ENCODE measurements around the gene EPSTI1. TPM values are rescaled to one million over a fixed set of nuclear protein-coding genes. Genes with fewer than 3 reads are reported as not detected.
"Not testable (repeated sequence)": the region's sequence is repeated elsewhere in the genome, so short reads cannot be mapped to it uniquely, and the experiment has no call there.

The EPSTI1 gene
- polyA plus RNA-seq, 1 donor = 1.5 TPM

DNA sequence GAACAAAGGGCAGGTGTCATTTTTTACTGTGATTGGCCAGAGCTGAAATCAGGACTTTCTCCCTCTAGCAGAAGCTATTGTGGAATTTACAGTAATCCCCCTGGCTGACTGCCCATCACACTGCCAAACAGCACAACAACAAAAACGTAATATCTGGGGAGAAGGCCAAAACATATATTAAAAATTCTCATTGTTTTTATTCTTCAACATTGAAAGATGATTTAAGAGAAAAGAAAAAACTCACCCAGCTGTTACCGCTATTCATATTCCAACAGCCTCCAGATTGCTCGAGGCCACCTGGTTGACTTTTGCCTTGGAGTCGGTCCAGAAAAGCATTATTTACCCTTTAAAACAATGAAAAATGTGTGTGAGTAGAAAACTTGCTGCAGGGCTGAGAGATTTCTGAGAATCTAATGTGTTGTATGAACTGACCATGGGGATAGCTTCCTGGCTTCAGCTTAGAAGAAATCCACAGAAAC, 97.2 kb downstream of the EPSTI1 start:
- peak; percentile 92 for DNase-seq (ENCODE audit: low read depth)

DNA sequence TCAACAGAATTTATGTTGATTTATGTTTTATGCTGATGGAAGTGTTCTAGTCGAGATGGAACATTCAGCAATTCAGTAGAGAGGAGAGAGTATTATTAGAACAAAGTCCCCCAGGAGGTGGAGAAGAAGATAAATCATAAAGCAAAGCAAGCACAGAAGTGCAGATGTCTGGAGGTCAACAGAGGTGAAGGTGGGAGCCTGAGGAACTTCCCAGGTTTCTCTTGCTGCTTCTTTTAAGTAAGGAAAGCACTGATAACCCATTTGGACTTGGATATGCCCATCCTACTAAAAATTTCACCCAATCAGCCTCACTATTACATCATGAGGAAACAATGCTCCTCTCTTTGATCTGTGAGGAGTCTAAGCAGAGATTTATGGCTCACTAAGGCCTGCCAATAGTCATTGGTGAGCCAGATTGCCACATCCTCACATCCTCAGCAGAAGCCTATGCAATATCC, 98.8 kb downstream of the EPSTI1 start:
- peak; percentile 36 for DNase-seq (ENCODE audit: low read depth)

DNA sequence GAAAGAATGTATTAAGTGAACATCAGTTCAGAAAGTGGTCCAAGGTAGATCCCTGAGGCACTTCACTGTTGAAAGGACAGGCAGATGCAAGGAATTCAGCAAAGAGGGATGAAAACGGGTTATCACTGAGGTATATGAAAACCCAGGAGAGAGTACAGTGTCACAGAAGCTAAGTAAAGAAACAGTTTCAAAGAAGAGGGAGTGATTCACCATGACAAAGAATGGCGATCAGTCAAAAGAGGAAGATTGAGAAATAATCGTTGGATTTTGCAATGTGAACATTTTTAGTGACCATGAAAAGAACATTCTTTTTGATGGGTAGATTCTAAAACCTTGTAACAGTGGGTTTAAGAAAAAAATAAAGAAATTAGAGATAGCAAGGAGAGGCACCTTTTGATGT, 99.3 kb downstream of the EPSTI1 start:
- no peak for DNase-seq (ENCODE audit: low read depth)

DNA sequence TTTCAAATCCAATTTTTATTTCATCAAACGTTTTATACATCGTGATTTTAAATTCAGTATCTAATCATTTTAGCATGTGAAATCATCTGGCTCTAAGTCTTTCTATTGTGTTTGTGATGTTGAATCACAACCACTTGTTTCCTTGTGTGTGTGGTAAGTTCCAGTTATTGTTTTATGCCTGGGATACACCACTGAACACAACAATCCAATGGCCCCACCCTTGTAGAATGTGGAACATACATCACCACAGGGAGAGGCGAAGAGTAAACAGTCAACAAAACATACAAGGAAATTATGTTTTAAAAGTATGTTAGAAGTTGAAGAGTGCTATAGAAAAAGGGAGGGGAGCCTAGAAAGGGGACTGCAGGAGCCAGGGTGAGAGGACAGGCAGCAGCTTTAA, 100.5 kb downstream of the EPSTI1 start:
- DNase-seq (ENCODE audit: low read depth) = no peak

DNA sequence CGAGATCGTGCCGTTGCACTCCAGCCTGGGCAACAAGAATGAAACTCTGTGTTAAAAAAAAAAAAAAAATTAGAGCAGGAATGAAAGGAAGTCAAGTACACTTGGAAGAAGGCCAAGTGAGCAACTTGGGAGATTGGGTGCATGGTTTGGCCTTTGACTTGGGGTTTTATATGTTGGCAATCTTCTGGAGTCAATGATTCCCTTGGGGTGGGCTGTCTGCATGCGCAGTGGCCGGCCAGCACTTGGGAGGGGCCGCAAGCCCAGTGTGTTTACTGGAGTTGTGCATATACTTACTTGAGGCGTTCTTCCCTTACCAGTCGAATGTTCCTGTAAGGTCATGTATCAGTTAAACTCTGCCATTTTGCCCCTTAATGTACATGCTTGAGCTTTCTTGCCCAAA, 106.7 kb downstream of the EPSTI1 start:
- DNase-seq (ENCODE audit: low read depth) = no peak

DNA sequence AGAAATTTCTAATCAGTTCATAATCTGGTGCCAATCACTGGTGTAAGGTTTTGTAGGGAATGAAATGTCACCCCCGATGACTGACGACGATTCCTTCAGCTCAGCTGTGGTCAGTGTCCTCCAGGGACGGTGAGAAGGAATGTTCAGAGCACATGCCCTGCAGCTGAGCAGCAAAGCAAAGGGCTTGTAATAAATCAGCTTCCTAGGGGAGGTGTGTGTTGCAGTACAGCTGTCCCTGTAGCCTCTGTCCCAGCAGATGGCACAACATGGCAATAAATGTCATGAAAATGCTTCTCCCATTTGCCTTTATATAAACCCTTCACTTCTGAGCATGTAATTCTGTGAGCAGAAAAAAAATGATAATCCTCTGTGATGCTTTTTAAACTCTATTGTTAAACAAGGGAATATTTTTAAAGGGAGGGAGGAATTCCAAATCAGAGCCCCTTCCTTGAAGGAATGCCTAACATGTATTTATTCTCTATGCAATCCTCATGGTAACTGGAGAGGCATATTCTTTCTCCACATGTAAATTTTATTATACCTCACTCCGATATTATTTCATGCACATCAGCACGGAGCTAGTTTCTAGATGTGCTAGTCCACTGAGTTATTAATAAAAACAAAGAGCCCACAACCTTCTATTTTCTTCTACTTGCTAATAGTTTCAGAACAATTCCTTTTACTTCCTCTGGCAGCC, 108.1 kb downstream of the EPSTI1 start:
- no peak for DNase-seq (ENCODE audit: low read depth)

DNA sequence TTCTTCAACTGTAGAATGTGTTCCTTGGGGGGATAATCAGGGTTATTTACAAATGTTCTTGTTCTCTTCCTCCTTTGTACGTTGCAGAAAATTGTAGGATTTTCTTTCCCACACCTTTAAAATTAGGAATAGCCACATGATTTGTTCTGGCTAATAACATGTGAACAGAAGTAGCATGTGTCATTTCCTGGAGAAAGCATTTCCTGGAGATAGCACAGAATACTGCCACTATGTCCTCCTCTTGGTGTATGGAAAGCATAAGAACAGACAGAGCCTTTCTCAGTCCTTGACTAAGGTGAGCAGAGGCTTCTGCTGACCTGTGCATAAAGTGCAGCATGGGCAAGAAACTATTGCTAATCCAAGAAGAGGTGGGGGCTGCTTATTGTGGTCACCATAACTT, 108.9 kb downstream of the EPSTI1 start:
- no peak for DNase-seq (ENCODE audit: low read depth)

DNA sequence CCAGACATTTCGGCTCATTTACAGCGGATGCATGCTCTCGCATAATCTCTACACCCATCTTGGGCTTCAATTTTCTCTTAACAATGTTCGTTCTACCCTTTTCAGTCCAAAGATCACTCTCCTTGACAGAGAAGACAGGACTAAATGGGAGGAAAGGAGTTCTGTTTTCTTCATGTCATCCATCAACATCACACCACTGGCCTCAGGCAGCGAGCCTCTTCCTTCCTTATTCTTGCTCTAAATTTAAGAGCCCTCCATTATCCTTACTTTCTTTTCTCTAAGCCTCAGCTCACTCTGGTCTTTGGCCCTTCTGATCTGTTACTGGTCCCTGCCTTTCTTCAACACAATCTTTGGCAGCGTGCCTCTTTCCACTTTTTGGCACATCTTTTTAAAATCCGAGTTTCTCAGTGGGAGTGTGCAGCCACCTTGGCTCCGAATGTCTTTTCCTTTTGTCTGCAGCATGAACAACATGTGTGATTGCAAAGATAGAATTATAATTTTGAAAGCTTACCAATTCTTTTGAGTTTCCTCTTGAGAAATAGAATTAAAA, 111.9 kb downstream of the EPSTI1 start:
- no peak for DNase-seq (ENCODE audit: low read depth)

DNA sequence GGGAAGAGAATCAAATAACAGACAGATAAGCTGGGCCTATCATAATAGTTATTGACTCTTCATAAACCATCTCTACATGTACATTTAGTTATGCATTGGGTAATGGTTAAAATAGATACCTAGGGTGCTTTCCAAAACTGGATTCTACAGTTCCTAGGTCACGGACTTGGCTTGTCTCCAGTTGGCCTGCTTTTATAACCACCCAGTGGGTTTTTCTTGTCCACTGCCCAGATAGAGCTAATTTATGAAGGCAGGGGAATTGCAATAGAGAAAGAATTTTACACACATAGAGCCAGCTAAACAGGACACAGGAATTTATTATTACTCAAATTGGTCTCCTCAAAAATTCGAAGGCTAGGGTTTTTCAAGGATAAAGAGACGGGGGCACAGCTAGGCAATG, 113.3 kb downstream of the EPSTI1 start:
- DNase-seq (ENCODE audit: low read depth) = no peak

DNA sequence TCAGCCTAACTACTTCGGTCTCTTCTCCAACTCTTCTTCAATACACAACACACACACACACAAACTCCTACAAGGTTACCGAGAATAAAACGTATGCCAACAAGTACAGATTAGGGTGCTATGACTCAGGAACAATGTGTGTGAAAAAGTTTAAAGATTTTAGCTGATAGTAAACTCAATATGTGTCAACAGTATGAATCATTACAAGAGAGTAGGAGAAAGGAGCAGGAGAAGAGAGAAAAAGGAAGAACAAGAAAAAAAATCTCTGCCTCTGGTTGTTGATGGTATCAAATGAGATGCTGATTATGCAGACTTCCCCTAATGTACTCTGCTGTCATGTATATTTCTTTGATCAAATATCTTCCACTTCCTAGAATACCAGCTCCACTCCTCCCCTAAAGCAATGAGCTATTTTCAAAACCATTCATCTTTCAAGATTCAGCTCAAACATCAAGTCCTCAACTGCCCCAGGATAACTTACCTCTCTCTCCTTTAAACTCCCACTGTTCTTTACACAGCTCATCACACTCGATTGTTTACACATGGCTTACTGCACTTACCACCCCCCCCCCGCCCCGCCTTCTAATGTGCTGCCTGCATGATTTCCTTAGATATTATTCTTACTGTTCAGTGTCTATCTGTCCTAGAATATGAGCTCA, 115.0 kb downstream of the EPSTI1 start:
- DNase-seq (ENCODE audit: low read depth) = no peak

DNA sequence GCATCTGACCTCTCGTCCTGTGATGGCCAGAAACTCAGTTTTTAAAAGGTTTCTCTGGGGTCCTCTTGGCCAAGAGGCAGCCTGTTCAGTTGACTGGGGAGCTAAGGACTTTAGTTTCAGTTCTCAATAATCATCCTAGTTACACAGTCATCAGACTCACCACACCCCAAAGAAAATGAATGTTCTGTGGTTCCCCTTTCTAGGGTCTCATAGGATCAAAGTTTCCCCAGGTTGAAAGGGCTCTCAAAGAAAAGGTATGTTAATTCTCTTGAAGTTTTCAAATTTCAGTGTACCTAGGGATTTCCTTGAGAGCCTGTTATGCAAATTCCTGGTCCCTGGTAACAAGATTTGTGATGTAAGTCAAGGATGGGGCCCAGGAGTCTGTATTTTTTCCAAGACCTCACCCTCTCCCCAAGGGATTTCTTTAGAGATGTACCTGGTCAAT, 115.7 kb downstream of the EPSTI1 start:
- DNase-seq (ENCODE audit: low read depth) = no peak

DNA sequence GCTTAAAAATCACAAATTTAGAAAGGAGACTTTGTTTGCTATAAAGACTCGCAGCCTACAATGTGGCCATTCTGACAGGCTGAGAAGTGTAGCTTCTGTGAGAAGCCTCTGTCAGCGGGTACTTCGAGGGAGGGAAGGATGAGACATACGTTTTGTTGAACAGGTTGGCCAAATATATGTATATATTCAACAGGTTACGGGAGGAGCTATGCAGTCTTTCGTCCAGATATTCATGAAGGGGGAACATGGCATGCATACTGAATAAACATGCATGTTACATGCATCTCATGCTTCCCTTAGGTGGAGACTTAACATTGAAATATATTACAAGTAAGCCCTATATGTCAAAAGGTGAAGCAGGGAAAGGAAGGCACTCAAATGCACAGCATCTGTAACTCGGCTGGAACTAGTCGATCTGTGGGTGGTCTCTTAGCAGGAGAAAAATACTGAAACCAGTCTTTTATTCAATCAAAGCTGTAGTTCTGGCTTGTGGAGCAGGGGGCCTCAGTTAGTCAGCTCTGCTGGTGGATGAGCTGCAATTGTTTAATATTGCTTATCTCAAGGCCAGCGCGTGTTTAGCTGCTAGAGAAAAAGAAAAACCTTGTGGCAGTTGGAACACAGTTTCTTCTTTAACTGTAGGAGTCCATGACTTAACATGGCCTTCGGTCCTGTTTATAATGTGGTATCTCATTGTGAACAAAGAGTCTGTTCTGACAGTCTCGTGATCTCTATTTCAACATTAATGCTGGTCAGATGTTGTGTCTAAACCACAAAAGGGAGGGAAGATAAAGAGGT, 116.4 kb downstream of the EPSTI1 start:
- no peak for DNase-seq (ENCODE audit: low read depth)

DNA sequence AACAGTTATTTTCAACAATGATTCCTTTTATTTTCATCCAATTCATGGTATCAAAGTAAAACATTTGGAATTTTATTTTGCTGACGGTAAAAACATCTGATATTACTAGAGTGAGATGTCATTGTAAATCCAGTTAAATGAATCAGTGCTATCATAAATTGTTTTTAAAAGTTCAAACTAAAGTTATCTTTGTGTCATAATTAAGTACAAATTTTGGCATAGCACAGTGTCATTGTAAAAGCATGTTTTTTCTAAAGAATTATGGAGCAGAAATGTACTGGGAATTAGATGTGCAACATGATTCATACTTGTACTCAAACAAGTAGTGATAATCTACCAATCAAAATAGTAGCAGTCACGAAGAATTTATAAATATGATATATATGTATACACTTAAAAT, 117.8 kb downstream of the EPSTI1 start:
- no peak for DNase-seq (ENCODE audit: low read depth)

DNA sequence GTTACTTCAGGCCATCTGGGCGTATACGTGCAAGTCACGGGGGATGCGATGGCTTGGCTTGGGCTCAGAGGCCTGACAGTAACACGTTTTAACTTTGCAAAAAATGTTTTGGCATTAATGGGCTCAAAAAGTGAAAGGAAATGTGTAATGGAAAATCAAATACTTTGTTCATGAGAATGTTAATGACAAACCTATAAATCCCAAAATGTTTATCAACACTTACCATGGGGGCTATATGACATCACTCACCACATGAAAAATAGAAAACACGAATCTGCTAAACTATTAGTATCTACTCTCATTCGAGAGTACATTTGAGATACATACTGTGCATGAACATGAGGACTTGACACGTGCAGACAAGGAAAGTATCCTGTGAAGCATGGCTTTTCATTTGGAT, 119.0 kb downstream of the EPSTI1 start:
- DNase-seq (ENCODE audit: low read depth) = no peak

DNA sequence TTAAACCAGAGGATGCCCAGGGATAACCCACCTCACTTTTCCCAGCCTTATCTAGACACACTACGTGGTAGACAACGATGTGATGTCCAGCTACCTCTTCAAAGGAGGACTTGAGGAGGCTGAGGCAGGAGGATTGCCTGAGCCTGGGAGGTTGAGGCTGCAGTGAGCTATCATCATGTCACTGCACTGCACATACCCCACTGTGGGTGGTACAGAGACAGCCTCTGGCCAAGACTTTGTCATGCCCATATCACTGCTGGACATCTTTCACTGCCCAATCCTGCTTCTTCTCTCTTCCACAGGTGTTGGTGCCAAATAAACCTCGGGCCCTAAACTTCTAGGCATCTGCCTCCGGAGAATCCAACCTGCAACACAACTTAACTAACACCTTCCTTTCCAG, 124.8 kb downstream of the EPSTI1 start:
- DNase-seq (ENCODE audit: low read depth) = no peak

DNA sequence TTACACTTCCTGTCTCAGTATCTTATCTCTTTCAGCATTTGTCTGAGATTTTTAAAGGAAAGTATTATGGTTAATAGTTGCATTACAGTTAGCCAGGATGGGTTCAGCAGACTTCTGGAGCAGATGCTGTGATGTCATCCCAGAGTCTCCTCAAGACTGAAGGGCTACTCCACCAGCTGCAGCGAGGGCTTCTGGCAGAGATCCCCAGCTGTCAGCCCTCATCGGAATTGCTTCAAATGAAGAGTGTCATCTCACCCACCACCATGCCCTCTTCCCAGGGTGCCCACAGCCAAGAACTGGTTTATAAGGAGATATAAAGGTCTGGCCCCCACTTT, 126.3 kb downstream of the EPSTI1 start:
- DNase-seq (ENCODE audit: low read depth) = no peak

DNA sequence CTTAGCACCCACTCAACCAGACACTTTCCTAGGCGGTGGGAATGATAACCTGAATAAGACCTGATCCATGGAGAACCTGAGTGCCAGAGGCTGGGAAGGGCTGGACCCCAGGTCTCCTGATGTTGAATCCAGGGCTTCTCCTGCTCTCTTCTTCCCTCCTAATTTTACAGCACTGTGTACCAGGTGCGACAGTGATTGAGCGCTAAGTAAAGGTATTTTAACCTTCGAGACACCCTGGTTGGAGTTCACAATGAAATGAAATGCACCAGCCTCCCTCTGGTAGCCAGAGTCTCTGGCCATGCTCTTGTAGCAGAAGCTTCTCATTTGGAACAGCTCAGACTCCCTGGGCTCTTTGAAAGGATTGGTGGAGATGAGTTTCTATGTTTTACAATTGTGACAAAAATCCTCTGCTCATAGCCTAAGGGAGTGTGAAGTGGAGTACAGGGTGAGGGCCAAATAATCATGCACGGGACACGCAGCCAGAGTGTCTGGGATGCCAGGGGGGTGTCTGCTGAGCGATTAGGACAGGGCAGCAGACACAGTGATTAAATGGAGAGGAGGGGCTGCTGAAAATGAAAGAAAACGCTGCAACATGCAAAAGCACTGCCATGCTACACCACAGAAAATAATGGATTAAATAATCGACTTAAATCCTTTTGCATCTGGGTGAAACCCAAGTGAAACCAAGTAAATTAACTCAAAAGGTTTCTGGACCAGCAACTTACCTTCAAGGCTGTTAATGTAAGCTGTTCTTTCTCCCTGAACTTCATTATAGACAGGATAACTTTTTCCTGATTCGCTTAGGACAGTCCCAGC, 126.9 kb downstream of the EPSTI1 start:
- no peak for DNase-seq (ENCODE audit: low read depth)

DNA sequence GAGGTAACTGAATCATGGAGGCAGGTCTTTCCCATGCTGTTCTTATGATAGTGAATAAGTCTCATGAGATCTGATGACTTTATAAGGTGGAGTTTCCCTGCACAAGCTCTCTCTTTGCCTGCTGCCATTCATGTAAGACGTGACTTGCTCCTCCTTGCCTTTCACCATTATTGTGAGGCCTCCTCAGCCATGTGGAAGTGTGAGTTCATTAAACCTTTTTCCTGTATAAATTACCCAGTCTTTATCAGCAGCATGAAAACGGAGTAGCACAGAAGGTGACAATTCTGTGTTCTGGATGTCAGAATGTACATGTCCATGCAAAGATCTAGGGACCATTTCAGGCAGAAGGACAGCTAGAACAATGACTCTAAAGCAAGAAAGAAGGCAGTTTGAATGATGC, 129.7 kb downstream of the EPSTI1 start:
- DNase-seq (ENCODE audit: low read depth) = not testable (repeated sequence)

DNA sequence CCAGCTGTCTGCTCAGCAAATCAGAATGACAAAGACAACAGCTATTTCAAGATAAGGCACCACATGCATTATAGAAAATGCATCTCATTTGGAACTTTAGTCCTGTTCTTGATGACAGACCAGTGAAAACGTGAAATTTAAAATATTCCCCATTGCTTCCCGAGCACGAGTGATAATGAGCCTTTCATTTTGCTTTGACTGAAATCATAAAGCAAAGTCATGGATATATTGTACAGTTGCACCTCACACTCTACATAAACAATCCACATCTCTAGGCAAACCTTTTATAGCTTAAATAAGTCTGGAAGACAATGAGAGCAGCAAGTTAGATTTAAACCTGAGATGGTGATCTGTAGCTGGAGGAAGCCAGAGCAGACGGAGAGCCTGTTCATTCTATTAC, 131.6 kb downstream of the EPSTI1 start:
- DNase-seq (ENCODE audit: low read depth) = no peak

DNA sequence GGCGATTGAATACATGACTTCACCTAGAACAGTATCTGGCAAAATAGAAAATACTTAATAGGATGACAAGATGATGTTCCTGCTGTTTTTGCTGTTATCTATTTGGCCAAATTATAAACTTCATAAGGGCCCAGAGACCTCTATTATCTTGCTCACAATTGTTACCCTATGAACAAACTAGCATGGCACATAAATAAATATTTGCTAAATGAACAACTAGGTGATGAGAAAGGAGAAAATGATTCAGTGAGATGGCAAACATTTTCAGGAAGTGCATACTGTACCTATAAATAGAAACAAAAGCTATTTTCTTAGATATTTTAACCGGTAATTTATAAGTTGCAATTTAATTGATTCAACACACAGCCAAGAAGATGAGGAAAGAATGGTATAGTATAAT, 132.3 kb downstream of the EPSTI1 start:
- no peak for DNase-seq (ENCODE audit: low read depth)

DNA sequence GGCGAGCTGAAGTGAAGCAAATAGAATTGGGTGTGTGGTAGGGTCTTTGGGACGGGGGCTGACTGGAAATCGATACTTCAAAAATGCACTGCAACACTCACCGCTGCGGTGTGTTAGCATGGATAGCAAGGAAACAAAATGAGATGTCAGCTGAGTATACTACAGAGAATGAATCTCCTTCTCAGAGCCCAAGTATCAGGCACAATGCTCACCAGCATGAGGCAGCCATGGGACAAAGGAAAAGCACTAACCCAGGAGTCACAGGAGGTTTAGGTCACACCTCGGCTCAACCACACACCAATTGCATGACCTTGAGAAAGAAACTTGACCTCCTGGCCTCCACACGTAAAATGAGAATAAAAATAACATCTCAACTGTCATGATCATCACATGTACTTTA, 136.6 kb downstream of the EPSTI1 start:
- DNase-seq (ENCODE audit: low read depth) = no peak

DNA sequence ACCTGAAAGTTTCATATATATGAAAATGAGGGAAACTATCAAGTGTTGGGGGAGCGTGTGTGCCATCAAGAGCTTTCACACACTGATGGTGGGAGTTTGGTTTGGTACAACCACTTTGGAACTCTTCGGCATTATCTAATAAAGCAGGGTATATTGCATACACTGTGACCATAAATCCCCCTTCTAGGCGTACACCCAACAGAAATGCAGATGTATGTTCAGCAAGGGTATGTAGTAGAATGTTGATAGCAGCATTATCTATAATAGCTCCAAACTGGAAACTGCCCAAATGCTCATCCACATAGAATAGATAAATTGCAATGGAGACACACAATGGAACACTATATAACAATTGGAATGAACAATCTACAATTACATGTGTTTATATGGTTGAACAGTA, 139.9 kb downstream of the EPSTI1 start:
- DNase-seq (ENCODE audit: low read depth) = no peak
